Activated CD8-positive, alpha-beta memory T cell treated with anti-CD3 and anti-CD28 coated beads, Interleukin-2, amount 50 U/mL, for 24 hours (primary cell): Measurements from ENCODE around the gene CARD14.
"Not testable (repeated sequence)": the region's sequence is repeated elsewhere in the genome, so short reads cannot be mapped to it uniquely, and the experiment has no call there.

Experiments used
- DNase-seq: peaks from one replicate; pipeline ENCODE4 v3.0.0-alpha.2; 2020; ENCODE audit errors: extremely low read depth

The CARD14 gene

DNA sequence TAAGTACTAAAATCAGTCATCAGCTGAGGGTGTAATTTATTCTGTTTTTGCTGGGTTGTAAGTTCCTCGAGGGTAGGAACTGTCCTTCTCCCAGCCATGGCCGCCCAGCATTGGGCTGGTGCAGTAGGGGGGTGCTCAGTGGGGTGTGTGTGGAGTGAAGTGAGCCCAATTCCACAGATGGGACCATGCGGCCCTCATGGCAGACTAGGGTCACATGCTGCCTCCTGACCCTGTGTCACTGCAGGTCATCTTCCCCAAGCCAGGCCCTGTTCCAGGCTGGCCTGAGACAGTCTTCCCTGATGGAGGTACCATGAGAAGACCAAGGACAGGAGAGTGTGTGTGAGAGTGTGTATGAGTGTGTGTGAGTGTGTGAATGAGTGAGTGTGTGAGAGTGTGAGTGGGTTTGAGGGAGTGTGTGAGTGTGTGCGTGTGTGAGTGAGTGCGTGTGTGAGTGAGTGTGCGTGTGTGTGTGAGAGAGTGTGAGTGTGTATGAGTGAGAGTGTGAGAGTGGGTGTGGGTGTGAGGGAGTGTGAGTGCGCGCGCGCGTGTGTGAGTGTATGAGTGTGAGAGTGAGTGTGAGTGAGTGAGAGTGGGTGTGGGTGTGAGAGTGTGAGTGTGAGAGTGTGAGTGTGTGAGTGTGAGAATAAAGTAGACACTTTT is 54.1 kb downstream of the CARD14 start:
- no peak for DNase-seq

DNA sequence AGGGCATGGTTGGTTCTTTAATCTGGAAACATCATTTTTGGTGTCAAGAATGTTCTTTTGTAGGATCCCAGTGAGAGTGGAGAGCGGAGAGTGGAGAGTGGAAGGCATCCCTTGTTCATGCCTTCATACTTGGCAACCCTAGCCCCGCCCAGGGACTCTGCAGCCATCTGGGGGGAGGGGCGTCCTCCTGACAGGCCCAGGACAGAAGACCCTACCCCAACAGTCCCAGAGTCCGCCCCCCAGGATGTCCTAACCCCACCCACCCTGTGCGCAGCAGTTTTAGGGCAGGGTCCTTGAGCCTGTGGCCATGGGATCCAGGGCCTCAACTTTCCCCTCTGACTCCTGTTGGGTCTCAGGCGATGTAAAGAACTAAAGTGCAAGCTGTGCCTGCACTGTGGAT is 54.9 kb downstream of the CARD14 start:
- DNase-seq = no peak

DNA sequence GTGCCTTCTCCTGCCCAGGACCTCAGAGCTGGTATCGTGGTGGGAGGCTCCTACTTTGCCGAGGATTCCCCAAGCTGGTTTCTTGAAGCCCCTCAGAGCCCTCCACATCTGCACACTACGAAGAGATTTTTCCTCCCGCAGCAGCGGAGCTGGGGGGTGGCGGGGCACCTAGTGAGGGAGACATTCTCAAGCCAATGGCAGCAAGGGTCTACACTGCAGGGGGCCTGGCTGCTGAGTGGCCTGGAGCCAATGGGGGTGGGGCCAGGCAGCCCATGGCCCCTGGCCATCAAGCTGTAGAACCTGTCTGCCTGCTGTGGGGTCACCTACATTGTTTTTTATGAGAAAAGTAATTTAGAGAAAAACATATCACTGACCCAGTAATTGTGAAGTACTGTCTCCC is 55.4 kb downstream of the CARD14 start:
- DNase-seq = no peak

- DNase-seq = no peak
Measured at GRCh38 chr17:80227156-80227555, 57.3 kb downstream of the CARD14 start.

DNA sequence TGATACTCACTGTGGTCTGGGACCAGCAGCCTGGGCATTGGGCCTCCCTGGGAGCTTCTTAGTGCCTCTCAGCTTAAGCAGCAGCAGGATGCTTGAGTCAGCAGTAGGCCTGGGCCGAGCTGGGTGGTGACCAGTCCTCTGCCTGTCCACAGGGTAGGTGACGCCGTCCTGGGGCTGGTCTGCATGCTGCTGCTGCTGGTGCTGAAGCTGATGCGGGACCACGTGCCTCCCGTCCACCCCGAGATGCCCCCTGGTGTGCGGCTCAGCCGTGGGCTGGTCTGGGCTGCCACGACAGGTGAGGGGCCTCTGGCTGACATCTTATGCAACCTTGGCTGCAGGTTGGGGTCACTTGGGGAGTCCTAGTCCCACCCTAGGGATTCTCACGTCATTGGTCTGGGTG is 57.8 kb downstream of the CARD14 start:
- DNase-seq = no peak

- DNase-seq = no peak
Measured at GRCh38 chr17:80228477-80228876, 58.6 kb downstream of the CARD14 start.

- no peak for DNase-seq
Measured at GRCh38 chr17:80229011-80229410, 59.2 kb downstream of the CARD14 start.

GRCh38 chr17:80232438-80232837 is 62.6 kb downstream of the CARD14 start:
- DNase-seq = no peak

DNA sequence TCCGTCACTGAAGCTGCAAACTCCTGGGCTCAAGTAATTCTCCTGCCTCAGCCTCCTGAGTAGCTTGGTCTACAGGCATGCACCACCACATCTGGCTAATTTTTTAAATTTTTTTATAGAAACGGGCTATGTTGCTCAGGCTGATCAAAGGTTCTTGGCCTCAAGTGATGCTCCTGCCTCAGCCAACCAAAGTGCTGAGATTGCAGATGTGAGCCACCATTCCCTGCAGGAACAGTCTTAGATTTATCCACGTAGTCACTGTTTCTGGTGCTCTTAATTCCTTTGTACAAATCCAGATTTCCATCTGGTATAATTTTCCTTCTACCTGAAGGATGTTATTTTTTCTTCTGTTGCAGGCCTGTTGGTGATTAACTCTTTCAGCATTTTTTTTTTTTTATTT is 63.4 kb downstream of the CARD14 start:
- DNase-seq = no peak

DNA sequence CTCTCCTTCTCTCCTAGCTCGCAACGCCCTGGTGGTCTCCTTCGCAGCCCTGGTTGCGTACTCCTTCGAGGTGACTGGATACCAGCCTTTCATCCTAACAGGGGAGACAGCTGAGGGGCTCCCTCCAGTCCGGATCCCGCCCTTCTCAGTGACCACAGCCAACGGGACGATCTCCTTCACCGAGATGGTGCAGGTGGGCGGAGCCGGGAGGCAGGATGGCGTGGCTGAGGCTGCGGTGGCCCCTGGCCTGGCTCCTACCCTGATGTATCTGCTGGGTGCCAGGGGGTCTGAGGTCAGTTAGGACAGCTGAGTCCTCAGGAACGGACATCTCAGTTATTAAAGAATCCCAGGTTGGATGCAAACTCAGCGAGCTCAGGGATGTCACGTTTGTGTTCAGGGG is 67.1 kb downstream of the CARD14 start:
- DNase-seq = no peak

- DNase-seq = no peak
Measured at GRCh38 chr17:80237386-80237785, 67.6 kb downstream of the CARD14 start.

DNA sequence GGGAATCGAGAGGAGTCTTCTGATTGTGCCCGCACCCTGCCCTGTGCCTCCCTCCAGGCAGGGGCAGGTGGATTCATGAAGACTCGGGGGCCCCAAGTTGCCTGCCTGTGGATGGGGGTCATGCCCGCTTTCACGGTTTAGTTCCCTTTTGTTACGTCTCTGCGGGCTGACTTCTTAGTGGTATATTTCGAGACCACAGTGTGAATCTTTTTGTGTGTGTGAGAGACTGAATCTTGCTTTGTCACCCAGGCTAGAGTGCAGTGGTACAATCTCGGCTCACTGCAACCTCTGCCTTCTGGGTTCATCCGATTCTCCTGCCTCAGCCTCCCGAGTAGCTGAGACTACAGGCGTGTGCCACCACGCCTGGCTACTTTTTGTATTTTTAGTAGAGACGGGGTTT is 72.7 kb downstream of the CARD14 start:
- no peak for DNase-seq

DNA sequence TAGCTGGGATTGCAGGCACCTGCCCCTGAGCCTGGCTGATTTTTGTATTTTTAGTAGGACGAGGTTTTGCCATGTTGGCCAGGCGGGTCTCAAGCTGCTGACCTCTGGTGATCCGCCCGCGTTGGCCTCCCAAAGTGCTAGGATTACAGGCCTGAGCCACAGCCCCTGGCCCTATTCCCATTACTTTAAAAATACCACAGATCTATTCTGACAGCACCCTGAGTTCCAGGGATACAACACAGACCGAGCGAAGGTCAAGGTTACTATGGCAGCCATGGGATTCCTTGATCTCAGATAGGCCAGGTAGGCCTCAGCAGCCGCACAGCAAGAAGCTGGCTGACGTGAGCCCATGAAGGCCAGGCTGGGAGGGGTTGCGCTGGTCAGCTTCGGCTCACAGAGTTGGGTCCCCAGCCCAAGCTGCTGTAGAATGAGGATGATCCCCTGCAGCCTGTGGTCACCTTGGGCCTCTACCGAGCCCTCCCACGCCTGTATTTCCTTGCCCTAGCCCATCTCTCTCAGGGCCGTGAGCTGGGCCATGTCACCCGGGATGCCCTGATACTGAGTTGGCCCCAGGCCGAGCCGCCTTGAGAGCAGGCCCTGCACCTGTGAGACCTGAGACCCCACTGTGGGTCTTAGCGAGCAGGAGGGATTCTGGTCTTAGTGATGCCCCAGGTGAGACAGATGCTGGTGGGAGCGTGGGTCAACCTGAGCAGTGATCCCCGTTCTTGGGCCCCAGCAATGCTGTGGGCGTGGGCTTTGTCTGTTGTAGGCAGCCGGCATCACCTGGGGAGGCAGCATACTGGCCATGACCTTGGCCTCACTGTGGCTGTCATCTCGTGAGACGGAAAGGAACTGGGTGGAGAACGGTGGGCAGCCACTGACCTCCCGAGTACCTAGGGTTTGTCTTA is 74.0 kb downstream of the CARD14 start:
- no peak for DNase-seq

GRCh38 chr17:80244448-80244847 is 74.6 kb downstream of the CARD14 start:
- not testable (repeated sequence) for DNase-seq

DNA sequence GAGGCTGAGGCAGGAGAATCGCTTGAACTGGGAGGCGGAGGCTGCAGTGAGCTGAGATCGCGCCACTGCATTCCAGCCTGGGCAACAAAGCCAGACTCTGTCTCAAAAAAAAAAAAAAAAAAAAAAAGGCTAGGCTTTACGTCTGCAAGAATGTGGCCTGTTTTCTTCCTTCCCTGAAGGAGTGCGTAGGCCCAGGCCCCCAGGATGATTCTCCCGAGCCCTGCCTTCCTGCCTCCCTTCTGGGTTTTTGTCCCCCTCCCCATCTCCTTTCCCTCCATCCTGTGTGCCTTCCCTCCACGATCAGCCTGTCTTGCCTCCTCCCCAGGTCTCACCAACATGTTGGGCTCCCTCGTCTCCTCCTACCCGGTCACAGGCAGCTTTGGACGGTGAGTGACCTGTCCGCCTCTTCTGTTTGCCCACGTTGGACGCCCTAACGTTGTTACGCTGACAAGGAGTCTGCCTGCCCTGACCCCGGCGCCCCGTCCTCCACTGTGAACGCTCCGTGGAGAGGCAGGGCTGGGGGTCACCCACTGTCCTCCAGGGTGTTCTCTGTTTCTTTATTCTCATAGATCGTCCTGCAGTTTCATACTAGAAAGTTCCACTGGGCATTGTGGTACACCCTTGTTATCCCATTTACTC is 75.2 kb downstream of the CARD14 start:
- DNase-seq = no peak

GRCh38 chr17:80245566-80246265 is 75.9 kb downstream of the CARD14 start:
- no peak for DNase-seq

GRCh38 chr17:80246266-80246681 is 76.4 kb downstream of the CARD14 start:
- DNase-seq = no peak

- DNase-seq = no peak
Measured at GRCh38 chr17:80246726-80247125, 76.9 kb downstream of the CARD14 start.

- no peak for DNase-seq
Measured at GRCh38 chr17:80247561-80247960, 77.7 kb downstream of the CARD14 start.

GRCh38 chr17:80248001-80248893 is 78.4 kb downstream of the CARD14 start:
- no peak for DNase-seq
